MM.1S (cell line): ENCODE measurements around the gene RGPD6.
"Not testable (repeated sequence)": the region's sequence is repeated elsewhere in the genome, so short reads cannot be mapped to it uniquely, and the experiment has no call there.

Experiments used
- EZH2 ChIP-seq: fragments of 300-600 bp; sonication (generic); optimal IDR thresholded peaks from 2 replicates; pipeline ENCODE3; 2017; ENCODE audit warnings: low read depth, mild to moderate bottlenecking, antibody characterized with exemption, low read length, mixed read lengths
- EZH2phosphoT487 ChIP-seq: fragments of 300-600 bp; sonication (generic); IDR thresholded peaks from 2 replicates; pipeline ENCODE4 v1.6.1; 2018; ENCODE audit warnings: antibody characterized with exemption, low read length
- TF ChIP-seq, protein P1 (sequence below): fragments of 300-600 bp; sonication (generic); IDR thresholded peaks from 2 replicates; pipeline ENCODE4 v1.5.1; 2016; ENCODE audit warnings: antibody characterized with exemption, low read length, mixed read lengths

DNA sequence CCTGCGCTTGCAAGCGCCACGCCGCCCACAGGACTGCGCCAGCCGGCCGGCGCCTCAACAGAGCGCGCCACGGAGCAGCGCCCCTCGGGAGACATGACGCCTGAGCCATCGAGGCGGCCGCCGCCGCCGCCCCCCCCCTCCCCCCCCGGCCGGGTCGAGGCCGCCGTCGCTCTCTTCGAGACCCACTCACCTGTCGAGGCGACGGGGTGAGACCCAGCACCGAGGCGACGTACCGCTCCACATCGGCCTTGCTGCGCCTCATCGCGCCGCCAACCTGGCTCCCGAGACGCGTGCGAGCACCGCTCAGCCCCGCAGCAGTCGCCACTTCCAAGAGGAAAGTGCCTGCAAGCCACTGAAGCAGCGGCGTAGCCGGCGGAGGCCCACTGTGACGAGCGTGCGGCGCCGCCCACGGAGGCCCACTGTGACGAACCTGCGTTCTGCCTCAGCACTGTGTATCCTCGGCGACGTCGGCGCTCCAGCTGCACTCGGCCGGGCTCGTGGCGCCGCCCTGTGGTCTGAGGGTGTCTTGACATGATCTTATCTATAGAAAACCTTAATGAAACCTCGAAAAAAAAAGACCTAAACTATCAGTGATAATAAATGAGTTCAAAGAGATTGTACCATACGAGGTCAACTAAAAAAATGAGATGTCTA lies at the start of gene RGPD6:
- TF ChIP-seq, protein P1, sequence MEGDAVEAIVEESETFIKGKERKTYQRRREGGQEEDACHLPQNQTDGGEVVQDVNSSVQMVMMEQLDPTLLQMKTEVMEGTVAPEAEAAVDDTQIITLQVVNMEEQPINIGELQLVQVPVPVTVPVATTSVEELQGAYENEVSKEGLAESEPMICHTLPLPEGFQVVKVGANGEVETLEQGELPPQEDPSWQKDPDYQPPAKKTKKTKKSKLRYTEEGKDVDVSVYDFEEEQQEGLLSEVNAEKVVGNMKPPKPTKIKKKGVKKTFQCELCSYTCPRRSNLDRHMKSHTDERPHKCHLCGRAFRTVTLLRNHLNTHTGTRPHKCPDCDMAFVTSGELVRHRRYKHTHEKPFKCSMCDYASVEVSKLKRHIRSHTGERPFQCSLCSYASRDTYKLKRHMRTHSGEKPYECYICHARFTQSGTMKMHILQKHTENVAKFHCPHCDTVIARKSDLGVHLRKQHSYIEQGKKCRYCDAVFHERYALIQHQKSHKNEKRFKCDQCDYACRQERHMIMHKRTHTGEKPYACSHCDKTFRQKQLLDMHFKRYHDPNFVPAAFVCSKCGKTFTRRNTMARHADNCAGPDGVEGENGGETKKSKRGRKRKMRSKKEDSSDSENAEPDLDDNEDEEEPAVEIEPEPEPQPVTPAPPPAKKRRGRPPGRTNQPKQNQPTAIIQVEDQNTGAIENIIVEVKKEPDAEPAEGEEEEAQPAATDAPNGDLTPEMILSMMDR, result not testable (repeated sequence)
- not testable (repeated sequence) for TF ChIP-seq EZH2, EZH2phosphoT487
